ENCODE measurements around the gene SAP30L.

The SAP30L gene

DNA sequence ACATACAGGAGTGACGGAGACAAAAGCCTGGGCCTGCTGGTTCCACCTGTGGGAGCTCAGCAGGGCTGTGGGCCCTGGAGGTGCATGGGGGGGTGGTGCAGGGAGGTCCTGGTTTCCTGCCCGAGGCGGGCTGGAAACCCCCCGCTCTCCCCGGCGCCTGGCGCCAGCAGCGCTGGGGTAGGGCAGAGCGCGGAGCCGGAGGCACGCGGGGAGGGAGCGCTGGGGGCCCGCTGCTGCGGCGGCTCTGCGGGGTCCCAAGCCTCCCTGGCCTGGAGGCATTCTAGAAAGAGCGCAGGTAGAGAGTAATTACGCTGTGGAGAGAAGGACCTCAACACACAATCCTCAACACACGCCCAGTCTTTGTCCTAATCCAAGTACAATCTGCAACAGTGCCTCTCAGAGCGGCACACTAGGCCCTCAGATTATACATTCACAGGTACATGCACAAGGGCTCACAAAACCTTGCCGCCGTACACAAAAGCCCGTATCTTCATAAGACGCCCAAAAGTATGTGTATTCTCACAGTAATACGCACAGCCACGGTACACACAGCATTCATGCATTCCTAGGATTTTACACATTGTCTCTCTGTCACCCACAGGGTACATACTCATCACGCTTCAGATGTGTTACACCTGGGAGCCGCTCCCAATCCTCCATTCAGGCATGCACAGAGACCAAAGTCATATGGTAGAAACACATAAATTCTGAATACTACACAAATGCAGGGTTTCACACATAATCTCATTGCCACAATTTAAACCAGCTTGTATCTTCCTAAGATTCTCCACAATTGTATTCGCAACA is 34.4 kb downstream of the SAP30L start:
- no peak for DNase-seq (ENCODE audit: low read depth in 2 of 2)

GRCh38 chr5:154480847-154481246 is 35.0 kb downstream of the SAP30L start:
- DNase-seq (ENCODE audit: low read depth in 2 of 2), result no peak

GRCh38 chr5:154481584-154482381 is 36.0 kb downstream of the SAP30L start:
- no peak for DNase-seq (ENCODE audit: low read depth in 2 of 2)

GRCh38 chr5:154482528-154483449 is 37.0 kb downstream of the SAP30L start:
- no peak for DNase-seq (ENCODE audit: low read depth in 2 of 2)

DNA sequence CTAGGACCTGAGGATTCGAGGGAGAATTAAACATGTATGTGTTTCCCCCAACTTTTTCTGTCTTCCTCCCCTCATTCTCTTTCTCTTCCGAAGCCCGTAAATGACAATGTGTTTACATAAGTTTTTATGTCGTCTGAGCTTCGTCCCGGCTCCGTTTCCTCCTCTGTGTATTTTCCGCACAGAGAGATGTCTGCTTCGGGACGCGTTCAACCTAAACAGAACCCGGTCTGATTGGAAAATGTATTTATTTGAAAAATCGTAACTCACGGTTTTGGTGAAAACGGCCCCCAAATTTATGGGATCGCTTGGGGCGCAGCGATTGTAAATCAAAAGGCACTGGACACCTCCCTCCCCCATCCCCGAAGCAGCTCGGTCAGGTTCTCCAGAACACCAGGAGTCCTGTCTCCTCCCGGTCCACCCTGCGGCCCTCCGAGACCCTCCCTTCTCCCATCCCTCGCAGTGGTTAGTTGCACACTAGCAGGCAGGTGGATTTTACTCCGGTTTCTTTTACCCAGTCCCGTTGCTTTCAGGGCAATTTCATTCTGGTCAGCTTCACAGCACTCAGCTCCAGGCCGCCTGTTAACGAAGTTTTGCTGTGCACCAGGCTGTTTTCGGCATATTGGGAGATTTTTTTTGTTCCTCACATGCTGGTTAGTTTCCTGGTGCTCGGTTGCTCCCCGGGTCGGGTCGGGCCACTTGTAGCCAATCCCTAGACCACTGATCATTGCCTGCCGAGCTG is 38.0 kb downstream of the SAP30L start:
- no peak for DNase-seq (ENCODE audit: low read depth in 2 of 2)

- no peak for DNase-seq (ENCODE audit: low read depth in 2 of 2)
Measured at GRCh38 chr5:154484393-154485095, 38.7 kb downstream of the SAP30L start.

DNA sequence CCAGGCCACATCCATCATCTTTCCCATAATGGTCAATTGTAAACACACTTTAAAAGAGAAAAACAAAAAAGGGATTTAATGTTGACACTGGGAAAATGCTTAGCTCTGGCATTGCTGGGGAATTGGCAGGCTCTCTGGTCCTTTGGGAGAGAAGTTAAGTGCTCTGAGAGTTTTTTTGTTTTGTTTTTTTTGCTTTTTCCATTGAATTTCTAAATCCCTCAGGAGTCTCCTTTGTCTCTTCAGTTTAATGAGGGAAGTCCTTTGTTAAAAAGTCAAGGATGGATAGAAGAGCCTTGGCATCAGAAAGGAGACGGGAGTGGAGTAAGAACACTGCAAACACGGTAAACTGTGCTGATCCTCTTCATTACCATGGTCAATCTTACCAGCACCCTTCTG is 39.3 kb downstream of the SAP30L start:
- no peak for DNase-seq (ENCODE audit: low read depth in 2 of 2)

GRCh38 chr5:154485850-154486426 is 40.1 kb downstream of the SAP30L start:
- DNase-seq (ENCODE audit: low read depth in 2 of 2), result no peak

DNA sequence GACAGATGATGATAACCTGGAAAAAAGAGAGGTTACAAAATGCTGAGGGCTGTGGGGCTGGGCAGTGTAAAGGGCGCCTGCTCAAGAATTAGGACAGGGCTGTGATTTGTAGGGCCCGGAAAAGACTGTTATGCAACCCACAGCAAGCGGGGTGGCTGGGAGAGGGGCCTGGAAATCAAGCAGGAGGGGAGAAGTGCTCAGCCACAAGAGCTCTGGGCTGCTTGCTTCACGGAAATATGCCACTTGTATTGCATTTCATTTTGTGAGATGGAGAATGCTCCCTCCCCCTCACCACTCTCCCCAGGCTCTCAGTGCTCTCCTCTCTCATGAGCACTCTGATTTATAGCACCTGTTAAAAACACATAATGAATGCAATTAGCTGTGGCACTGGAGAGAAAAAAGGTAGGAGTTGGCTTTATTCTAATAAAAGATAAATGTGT is 40.6 kb downstream of the SAP30L start:
- DNase-seq (ENCODE audit: low read depth in 2 of 2), result no peak

DNA sequence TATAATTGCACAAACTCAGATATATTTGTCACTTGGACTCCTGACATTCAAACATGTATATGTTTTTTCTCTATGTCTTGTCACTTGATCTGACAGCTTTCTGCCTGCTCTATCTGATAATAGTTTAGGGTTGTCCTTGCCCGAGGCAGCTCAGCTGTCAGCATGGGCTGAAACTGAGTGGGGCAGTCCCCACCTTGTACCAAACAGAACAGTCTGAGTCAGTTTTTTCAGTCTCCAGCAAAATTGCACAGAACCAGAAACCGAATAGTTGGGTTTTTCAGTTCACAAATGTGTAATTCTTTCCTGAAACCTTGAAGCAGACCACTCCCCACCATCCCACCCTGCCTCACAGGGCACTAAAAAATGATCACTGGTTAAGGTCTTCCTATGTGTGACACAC is 41.7 kb downstream of the SAP30L start:
- no peak for DNase-seq (ENCODE audit: low read depth in 2 of 2)

- no peak for DNase-seq (ENCODE audit: low read depth in 2 of 2)
Measured at GRCh38 chr5:154491941-154492340, 46.1 kb downstream of the SAP30L start.

GRCh38 chr5:154493274-154493673 is 47.5 kb downstream of the SAP30L start:
- DNase-seq (ENCODE audit: low read depth in 2 of 2), result no peak

GRCh38 chr5:154494036-154494435 is 48.2 kb downstream of the SAP30L start:
- DNase-seq (ENCODE audit: low read depth in 2 of 2), result no peak

DNA sequence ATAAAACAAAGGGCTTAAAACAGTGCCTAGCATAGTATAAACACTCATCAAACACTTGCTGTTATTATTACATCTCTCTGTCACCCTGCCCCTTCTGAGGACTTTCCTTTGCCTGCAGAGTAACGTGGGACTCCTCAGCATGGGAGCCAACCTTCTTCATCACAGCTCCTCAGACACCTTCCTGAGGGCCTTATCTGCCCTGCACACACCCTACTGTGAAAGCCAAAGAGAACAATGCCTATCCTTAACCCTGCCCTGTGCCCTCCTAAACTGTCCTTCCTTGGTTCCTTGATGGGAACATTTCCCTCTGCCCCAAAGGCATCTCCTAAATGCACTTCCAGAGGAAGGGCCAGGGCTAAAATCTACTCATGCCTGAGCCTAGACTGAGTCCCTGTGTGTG is 52.8 kb downstream of the SAP30L start:
- no peak for DNase-seq (ENCODE audit: low read depth in 2 of 2)

GRCh38 chr5:154498994-154499393 is 53.2 kb downstream of the SAP30L start:
- DNase-seq (ENCODE audit: low read depth in 2 of 2), result no peak

- no peak for DNase-seq (ENCODE audit: low read depth in 2 of 2)
Measured at GRCh38 chr5:154501566-154501965, 55.8 kb downstream of the SAP30L start.

DNA sequence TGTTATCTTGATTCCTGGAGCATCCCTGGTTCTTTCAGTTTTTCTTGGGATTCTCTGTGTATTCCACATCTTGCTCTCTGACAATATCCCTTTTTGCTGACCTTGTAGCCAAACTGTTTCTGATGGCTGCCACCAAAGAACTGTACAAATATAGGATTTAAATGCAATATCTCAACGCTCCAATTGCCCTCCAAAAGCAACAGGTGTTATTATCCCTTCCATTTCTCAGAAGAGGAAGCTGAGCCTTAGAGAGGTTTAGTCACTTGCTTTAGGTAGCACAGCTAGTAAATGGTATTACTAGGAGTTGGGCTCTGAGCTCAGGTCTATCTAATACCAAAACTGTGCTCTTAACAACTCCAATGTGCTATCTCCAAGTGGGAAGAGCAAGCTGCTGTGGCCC is 56.4 kb downstream of the SAP30L start:
- no peak for DNase-seq (ENCODE audit: low read depth in 2 of 2)

DNA sequence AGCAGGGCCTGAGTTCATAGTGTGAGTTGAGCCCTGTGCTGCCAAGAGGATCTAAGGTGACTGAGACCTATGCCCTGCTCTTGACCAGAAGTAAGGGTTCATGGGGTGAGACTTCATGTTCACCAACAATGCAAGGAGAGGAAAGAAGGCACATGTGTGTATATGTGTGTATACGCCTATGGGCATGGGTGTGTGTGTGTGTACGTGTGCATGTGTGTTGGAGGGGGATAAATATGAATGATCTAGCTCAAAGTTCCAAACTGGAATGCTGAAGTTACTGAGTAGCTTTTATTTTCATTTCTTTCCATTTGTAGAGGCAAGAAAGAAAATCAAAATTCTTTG is 57.9 kb downstream of the SAP30L start:
- no peak for DNase-seq (ENCODE audit: low read depth in 2 of 2)

DNA sequence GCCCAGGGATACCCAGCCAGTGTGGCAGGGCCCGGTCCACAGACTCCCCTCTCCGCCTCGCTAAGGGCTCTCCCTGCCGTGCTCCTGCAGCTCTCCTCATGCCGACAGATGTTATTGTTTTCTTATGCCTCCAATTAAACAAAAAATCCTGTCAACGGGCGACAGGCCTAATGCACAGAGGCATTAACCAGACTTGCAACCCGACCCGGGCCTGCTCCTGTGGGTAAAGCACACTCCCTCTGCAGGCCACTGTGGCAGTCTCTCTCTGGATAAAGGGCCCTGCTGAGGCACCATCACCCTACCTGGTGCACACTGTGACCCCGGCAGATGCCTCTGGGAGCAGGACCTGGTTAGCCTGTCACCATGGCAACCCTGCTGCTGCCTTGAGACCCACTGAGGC is 59.8 kb downstream of the SAP30L start:
- DNase-seq (ENCODE audit: low read depth in 2 of 2), result no peak

DNA sequence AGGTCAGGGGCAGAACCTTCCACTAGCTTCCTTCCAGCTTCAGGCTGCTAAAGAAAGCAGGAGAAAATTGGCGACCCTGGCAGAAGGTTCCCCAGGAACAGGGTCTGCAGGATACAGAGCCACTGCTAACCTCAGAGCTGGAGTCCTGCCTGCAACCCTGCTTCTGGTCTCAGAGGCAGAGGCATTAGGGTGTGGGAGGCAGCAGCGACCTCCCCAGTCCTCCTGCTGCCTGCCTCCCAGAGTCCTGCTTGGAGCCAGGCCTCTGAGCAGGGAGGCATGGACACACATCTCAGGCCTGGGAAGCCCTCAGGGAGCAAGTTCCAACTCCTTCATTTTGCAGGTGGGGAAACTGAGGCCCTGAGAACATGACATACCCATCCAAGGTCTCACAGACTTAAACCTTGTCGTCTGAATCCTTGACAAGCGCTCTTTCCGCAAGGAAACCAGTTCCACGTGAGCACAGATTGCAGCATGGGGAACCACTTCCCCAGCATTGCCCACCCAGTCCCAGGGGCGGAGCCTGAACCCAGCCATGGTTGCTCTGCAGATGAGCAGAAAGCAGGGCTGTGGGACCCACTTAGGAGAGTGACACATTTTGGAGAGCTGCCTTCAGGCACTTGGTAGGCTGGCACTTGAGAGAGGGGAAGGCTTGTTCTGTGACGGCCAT is 60.4 kb downstream of the SAP30L start:
- no peak for DNase-seq (ENCODE audit: low read depth in 2 of 2)
